ENCODE measurements around the gene BABAM2.

- TF ChIP-seq, protein P1, sequence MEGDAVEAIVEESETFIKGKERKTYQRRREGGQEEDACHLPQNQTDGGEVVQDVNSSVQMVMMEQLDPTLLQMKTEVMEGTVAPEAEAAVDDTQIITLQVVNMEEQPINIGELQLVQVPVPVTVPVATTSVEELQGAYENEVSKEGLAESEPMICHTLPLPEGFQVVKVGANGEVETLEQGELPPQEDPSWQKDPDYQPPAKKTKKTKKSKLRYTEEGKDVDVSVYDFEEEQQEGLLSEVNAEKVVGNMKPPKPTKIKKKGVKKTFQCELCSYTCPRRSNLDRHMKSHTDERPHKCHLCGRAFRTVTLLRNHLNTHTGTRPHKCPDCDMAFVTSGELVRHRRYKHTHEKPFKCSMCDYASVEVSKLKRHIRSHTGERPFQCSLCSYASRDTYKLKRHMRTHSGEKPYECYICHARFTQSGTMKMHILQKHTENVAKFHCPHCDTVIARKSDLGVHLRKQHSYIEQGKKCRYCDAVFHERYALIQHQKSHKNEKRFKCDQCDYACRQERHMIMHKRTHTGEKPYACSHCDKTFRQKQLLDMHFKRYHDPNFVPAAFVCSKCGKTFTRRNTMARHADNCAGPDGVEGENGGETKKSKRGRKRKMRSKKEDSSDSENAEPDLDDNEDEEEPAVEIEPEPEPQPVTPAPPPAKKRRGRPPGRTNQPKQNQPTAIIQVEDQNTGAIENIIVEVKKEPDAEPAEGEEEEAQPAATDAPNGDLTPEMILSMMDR (conservative IDR thresholded peaks at IDR 0.05; ENCODE audit: low read length) = no peak
- TF ChIP-seq EZH2phosphoT487 (IDR thresholded peaks at IDR 0.05; ENCODE audit: borderline replicate concordance, low read depth, low read length) = no peak
These were observed 83.1 kb downstream of the BABAM2 start for GRCh38 chr2:27973592-27973991.
